Skeletal muscle tissue (tissue), 4 donors: Measurements from ENCODE around the gene MBD5. TPM values are rescaled to one million over a fixed set of nuclear protein-coding genes. Genes with fewer than 3 reads are reported as not detected.

Experiments used
- H3K27ac ChIP-seq: one replicate; pipeline ENCODE4 v1.7.0; 2013; ENCODE audit warnings: mild to moderate bottlenecking, low read depth, low read length, inconsistent platforms
- H3K27me3 ChIP-seq, 3 donors: one replicate each; pipeline ENCODE4 v1.7.0; 2013; ENCODE audit warnings: low read length in 3 of 3; ENCODE audit not compliant: control insufficient read depth in 3 of 3, insufficient read depth in 3 of 3
- H3K36me3 ChIP-seq, 3 donors: one replicate each; pipeline ENCODE4 v1.7.0; 2013; ENCODE audit warnings: low read length in 3 of 3; ENCODE audit not compliant: control insufficient read depth in 3 of 3, insufficient read depth in 3 of 3
- H3K4me1 ChIP-seq, 3 donors: one replicate each; pipeline ENCODE4 v1.7.0; 2013; ENCODE audit warnings: low read length in 3 of 3, mild to moderate bottlenecking in 3 of 3; ENCODE audit not compliant: control insufficient read depth in 3 of 3, insufficient read depth in 3 of 3
- H3K4me3 ChIP-seq, 3 donors: one replicate each; pipeline ENCODE4 v1.7.0; 2013; ENCODE audit warnings: low read length in 3 of 3
- H3K9ac ChIP-seq, 3 donors: one replicate each; pipeline ENCODE4 v1.7.0; 2013; ENCODE audit warnings: low read length in 3 of 3, mild to moderate bottlenecking in 3 of 3, moderate library complexity in 2 of 3, low read depth in 1 of 3
- H3K9me3 ChIP-seq, 3 donors: one replicate each; pipeline ENCODE4 v1.7.0; 2013; ENCODE audit warnings: low read length in 3 of 3; ENCODE audit not compliant: control insufficient read depth in 3 of 3
- total RNA-seq: library from RNA; depleted of rRNA; stranded (reverse); fragments of >200 nt; gene quantifications from one replicate; pipeline ENCODE4 v1.2.3, GENCODE V29; 2014
- donor health status: Osteomylitis.

The MBD5 gene
- total RNA-seq, 1 donor from 2014 or later, result 30.8 TPM

DNA sequence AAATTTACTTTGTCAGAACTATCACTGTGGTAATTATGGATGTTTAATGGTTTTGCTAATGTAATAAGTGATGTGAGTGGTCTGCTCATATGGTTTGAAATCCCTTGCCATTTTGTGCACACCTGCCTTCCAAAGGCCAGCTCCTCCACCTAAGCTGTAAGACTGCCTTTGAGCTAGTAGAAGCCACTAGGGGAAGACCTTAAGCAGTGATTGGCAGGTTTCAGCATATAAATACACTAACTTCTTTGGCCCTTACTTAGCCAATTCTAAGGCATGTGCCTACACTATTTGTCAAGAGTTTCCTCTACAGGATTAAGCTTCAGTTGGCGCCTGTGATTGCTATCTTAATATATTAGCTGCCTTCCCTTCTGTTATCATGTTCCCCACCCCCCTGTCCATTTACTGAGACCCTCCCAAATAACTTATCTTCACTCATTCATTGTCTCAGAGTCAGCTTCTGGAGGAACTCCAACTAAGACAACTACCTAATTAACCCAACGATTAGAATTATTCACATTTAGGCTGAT, 141.1 kb downstream of the MBD5 start:
- Histone ChIP-seq H3K27me3 (no peaks in the 10 kb centered on the region), H3K4me1 (no peaks in the 10 kb centered on the region), H3K27ac (no peak overlapping the region), H3K4me3 (no peak overlapping the region), H3K9ac (no peak overlapping the region), H3K36me3 (no peaks in the 10 kb centered on the region), H3K9me3 (no peaks in the 10 kb centered on the region)

DNA sequence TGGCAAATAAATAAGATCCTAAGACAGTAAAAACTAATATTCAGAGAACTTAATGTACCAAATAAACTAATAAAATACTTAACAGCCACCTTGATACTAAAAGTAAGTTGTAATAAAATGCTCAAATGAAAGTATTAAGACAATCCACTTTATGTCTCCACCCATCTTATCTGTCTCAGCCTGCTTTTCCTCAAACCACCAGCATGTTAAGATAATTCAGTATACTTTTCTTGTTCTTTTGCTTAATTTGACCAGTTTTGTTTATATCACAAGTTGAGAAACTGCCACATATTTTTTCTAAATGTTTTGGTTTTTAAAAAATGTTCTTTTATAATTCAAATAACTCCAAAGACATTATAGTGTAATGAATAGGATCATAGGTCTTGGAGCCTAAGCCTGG, 142.0 kb downstream of the MBD5 start:
- no peaks in the 10 kb centered on the region for H3K27me3 ChIP-seq
- no peaks in the 10 kb centered on the region for H3K9me3 ChIP-seq
- no peaks in the 10 kb centered on the region for H3K36me3 ChIP-seq
- no peak overlapping the region for H3K27ac ChIP-seq
- no peaks in the 10 kb centered on the region for H3K4me1 ChIP-seq
- H3K4me3 ChIP-seq, result no peak overlapping the region
- no peak overlapping the region for H3K9ac ChIP-seq

DNA sequence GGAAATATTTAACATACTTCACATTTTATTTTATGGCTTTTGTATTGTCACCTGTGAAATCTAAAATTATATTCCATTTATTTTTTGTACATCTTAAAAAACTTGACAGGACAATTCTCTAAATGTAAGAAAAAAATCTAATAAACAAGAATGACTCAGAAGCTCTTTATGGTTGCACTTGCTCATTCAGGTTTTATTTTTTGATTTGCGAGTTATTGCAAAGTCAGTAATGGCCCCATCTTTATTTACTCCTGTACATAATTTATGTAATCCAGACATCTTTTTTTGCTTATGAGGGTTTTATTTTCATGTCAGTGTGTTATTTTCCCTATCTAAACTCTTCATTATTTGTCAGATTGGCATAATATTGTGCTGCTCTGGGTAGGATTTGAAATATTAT, 145.1 kb downstream of the MBD5 start:
- Histone ChIP-seq H3K36me3 (no peaks in the 10 kb centered on the region), H3K9me3 (no peaks in the 10 kb centered on the region), H3K4me1 (no peaks in the 10 kb centered on the region), H3K27ac (no peak overlapping the region), H3K27me3 (no peaks in the 10 kb centered on the region), H3K9ac (no peak overlapping the region), H3K4me3 (no peak overlapping the region)

DNA sequence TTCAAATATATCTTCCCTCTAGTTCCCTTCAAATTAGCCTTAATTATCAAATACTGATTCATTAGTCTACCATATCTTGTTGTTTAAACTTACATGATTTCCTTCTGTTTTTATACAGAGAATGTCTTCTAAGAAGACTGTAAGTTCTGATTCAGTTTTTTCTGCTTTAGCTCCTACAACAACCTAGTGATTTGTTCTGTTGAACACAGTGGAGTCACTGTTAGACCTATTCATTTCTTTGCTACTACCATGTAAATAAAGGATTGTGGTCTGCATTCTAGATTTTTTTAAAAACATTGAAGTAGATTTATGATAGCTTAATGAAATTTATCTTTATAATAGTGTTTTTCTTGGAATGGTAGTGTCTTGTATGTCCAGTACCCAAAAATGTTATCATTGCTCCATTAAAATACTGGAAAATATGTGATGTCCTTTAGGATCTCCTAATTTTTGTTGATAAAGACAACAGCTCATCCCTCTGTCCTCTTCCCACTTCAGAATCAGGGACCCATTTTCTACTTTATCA, 146.4 kb downstream of the MBD5 start:
- Histone ChIP-seq H3K9ac (no peak overlapping the region), H3K4me1 (no peaks in the 10 kb centered on the region), H3K27ac (no peak overlapping the region), H3K9me3 (no peaks in the 10 kb centered on the region), H3K36me3 (no peaks in the 10 kb centered on the region), H3K27me3 (no peaks in the 10 kb centered on the region), H3K4me3 (no peak overlapping the region)

DNA sequence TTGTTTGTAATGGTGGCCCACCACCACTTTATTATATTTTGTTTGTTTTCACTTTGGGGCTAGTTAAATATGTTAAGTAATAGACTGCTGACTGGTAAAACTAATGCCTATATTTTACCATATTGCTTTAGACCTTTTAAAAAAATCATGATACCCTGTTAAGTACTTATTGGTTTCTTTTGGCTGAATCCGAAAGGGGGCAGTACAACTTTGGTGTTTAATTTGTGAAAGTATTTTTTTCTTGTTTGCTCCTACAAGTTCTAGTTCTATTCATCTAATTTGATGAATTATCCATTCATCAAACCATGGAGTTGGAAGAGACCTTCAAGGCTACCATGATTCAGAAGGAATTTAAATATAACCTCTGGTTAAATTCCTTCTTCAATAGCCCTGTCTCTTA, 147.0 kb downstream of the MBD5 start:
- no peak overlapping the region for H3K27ac ChIP-seq
- H3K9me3 ChIP-seq, result no peaks in the 10 kb centered on the region
- no peaks in the 10 kb centered on the region for H3K27me3 ChIP-seq
- no peaks in the 10 kb centered on the region for H3K36me3 ChIP-seq
- H3K9ac ChIP-seq, result no peak overlapping the region
- H3K4me3 ChIP-seq, result no peak overlapping the region
- no peaks in the 10 kb centered on the region for H3K4me1 ChIP-seq

DNA sequence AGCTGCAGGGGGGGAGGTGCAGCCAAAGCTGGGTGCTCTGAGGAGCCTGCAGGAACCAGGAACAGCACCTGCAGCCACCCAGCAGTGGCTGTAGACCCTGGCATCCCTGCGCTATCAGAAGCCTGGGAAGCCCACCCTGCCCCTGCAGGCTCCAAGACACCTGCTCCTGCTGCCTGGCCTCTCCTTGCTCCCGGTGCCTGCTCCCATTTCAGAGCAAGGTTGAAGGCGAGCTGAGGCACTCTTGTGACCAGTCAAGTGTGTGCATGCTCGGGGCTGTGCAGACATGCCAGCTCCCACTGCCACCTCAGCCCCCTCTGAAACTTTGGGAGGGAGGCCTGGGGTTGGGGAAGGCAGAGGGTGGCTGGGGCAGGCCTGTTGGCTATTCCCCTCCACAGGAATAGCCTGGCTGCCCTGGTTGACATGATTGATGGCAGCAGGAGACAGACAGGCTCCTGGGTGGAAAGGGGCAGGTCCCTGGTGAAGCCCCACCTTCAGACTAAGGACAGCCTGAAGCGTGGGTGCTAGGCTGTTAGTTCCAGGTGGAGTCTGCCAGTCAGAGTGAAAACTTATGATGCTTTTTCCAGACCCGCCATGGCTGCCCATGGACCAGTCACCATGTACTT, 151.4 kb downstream of the MBD5 start:
- no peak overlapping the region for H3K4me3 ChIP-seq
- no peaks in the 10 kb centered on the region for H3K36me3 ChIP-seq
- H3K9ac ChIP-seq, result no peak overlapping the region
- no peaks in the 10 kb centered on the region for H3K9me3 ChIP-seq
- H3K4me1 ChIP-seq, result no peaks in the 10 kb centered on the region
- H3K27ac ChIP-seq, result no peak overlapping the region
- H3K27me3 ChIP-seq, result no peaks in the 10 kb centered on the region

DNA sequence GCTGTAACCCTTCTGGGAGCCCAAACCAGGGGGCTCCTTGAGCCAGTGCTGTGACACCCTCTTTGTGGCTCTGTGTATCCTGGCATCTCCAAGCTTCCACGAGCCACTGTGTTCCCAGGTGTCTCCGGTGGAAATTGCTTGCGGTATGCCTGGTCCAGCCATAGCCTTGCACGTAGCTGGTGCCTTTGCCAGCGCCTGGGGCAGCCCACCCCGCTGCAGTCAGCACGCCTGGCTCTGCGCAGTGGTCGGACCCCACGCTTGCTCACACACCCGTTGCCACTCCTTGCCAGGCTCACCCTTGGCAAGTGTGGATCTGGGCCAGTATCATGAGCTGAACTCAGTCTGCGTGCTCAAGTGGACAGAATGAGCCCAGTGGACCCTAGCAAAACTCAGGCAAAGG, 152.3 kb downstream of the MBD5 start:
- Histone ChIP-seq H3K4me1 (no peaks in the 10 kb centered on the region), H3K36me3 (no peaks in the 10 kb centered on the region), H3K4me3 (no peak overlapping the region), H3K27ac (no peak overlapping the region), H3K27me3 (no peaks in the 10 kb centered on the region), H3K9ac (no peak overlapping the region), H3K9me3 (no peaks in the 10 kb centered on the region)

DNA sequence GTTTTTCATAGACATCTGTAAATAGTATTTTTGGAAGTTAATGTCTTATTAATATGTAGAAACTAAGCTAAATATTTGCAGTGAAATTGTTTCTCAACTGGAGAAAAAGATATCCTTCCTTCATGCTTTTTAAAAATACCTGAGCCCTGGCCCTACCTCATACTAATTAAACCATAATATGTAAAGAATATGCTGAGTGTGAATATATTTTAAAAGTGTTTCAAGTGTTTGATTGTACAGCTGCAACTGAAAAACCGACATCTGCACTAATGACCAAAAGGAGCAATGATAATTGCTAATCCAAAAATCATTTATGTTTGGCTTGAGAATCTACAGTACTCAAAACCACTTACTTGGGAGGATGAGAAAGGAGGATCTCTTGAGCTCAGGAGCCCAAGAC, 156.7 kb downstream of the MBD5 start:
- no peak overlapping the region for H3K4me3 ChIP-seq

DNA sequence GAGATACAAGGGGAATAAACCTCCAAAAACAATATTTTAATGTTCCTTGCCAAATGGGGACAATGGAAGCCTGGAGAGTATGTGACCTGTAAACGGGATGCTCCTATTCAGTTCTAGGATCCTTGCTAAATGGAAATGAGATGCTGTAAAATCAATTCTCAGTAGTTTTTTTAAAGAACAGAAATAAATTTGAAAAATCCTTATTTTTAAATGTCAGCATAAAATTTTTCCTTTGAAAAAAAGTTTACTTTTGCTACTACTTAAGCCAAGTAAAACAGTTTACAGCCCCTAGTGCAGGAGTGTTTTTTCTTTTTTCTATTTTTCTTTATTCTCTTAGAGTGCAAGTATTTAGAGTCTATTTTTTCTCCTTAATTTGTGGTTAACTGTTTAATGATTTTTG, 158.8 kb downstream of the MBD5 start:
- no peaks in the 10 kb centered on the region for H3K9me3 ChIP-seq
- H3K27me3 ChIP-seq, result no peaks in the 10 kb centered on the region
- H3K4me3 ChIP-seq, result no peak overlapping the region
- H3K27ac ChIP-seq, result no peak overlapping the region
- H3K36me3 ChIP-seq, result peaks cover 0 to 13% (median 5%) of the 10 kb centered on the region in 3 donors
- H3K9ac ChIP-seq, result no peak overlapping the region
- no peaks in the 10 kb centered on the region for H3K4me1 ChIP-seq

More for the DNA sequence above, 156.7 kb downstream of the MBD5 start:
- H3K9ac ChIP-seq, result no peak overlapping the region
- no peak overlapping the region for H3K27ac ChIP-seq
- no peaks in the 10 kb centered on the region for H3K9me3 ChIP-seq
- no peaks in the 10 kb centered on the region for H3K4me1 ChIP-seq
- H3K27me3 ChIP-seq, result no peaks in the 10 kb centered on the region
- peaks cover 0 to 10% (median 2%) of the 10 kb centered on the region in 3 donors for H3K36me3 ChIP-seq

DNA sequence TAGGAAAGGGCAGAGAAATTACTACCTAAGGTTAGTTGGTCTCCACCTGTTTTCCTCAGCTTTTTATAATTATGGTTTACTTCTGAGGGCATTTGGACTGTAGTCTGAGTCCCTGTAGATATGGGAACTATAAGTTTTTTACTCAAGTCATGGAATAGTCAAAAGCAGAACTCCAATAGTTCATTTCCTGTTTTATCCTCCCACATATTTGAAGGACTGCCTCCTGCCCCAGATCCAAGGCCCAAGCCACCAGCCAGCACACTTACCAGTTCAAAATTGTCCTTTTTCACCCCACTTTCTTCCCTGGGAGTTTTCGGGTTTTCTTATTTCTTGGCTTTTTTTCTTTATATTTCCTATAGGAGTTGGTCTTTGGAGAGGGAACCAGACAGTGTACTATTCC, 164.1 kb downstream of the MBD5 start:
- H3K9ac ChIP-seq, result no peak overlapping the region
- no peaks in the 10 kb centered on the region for H3K9me3 ChIP-seq
- H3K36me3 ChIP-seq, result peaks cover 0 to 11% (median 5%) of the 10 kb centered on the region in 3 donors
- H3K27me3 ChIP-seq, result no peaks in the 10 kb centered on the region
- H3K4me1 ChIP-seq, result no peaks in the 10 kb centered on the region
- no peak overlapping the region for H3K27ac ChIP-seq
- H3K4me3 ChIP-seq, result no peak overlapping the region
